NCI-H446 (cell line): ENCODE measurements around the gene ERAL1.
"Not testable (repeated sequence)": the region's sequence is repeated elsewhere in the genome, so short reads cannot be mapped to it uniquely, and the experiment has no call there.

Source experiments
- DNase-seq, 2 experiments: peaks; one replicate each; lab custom pipeline; 2025; lab: John Stamatoyannopoulos, UW

Gene ERAL1

GRCh38 chr17:28854457-28855335 is at the start of gene ERAL1:
Gene ERAL1 (plus strand): TSS chr17:28855016. CDS start chr17:28855035, 19 bp downstream.
- peak; percentile 71 to 86 for DNase-seq

- peak in 1 of 2 experiments; percentile 22 for DNase-seq
Observed at GRCh38 chr17:28807925-28808634, 46.7 kb upstream of the ERAL1 start.

- no peak for DNase-seq
Observed at GRCh38 chr17:28810437-28810836, 44.4 kb upstream of the ERAL1 start.

- no peak for DNase-seq
Observed at GRCh38 chr17:28811651-28812090, 43.1 kb upstream of the ERAL1 start.

GRCh38 chr17:28812091-28812747 is 42.6 kb upstream of the ERAL1 start:
- peak; percentile 95 to 97 for DNase-seq

GRCh38 chr17:28812748-28813377 is 42.0 kb upstream of the ERAL1 start:
- DNase-seq, result peak in 1 of 2 experiments; percentile 65

- DNase-seq, result no peak
Observed at GRCh38 chr17:28816540-28816939, 38.3 kb upstream of the ERAL1 start.

GRCh38 chr17:28818819-28819221 is 36.0 kb upstream of the ERAL1 start:
- peak; percentile 20 to 55 for DNase-seq

GRCh38 chr17:28819582-28819981 is 35.2 kb upstream of the ERAL1 start:
- DNase-seq, result no peak

- DNase-seq, result no peak
Observed at GRCh38 chr17:28827672-28828071, 27.1 kb upstream of the ERAL1 start.

- no peak for DNase-seq
Observed at GRCh38 chr17:28828294-28829040, 26.3 kb upstream of the ERAL1 start.

- no peak for DNase-seq
Observed at GRCh38 chr17:28834420-28834819, 20.4 kb upstream of the ERAL1 start.

GRCh38 chr17:28836541-28836940 is 18.3 kb upstream of the ERAL1 start:
- not testable (repeated sequence) for DNase-seq

- no peak for DNase-seq
Observed at GRCh38 chr17:28839221-28839620, 15.6 kb upstream of the ERAL1 start.

GRCh38 chr17:28841901-28842281 is 12.9 kb upstream of the ERAL1 start:
- DNase-seq, result no peak

GRCh38 chr17:28842282-28843012 is 12.4 kb upstream of the ERAL1 start, which contains the start of gene FAM222B:
Gene FAM222B (minus strand): TSS chr17:28842790. CDS start chr17:28766667, 76,123 bp downstream.
- peak; percentile 62 to 91 for DNase-seq

- no peak for DNase-seq
Observed at GRCh38 chr17:28843816-28844148, 11.0 kb upstream of the ERAL1 start.

- no peak for DNase-seq
Observed at GRCh38 chr17:28846231-28846630, 8.6 kb upstream of the ERAL1 start.

GRCh38 chr17:28846699-28847098 is 8.1 kb upstream of the ERAL1 start:
- DNase-seq, result not testable (repeated sequence)

GRCh38 chr17:28848667-28849066 is 6.1 kb upstream of the ERAL1 start:
- peak in 1 of 2 experiments; percentile 24 for DNase-seq

- no peak for DNase-seq
Observed at GRCh38 chr17:28849281-28849680, 5.5 kb upstream of the ERAL1 start.
